EH (cell line): Measurements from ENCODE around the gene SGIP1.
A peak's percentile ranks its signal among the peaks of the same experiment; 100 is the strongest.

Experiments
- DNase-seq: peaks from one replicate; pipeline ENCODE4 v3.0.0-alpha.2; 2015; ENCODE audit warnings: low read depth

SGIP1 gene

GRCh38 chr1:66605419-66605997 is 71.6 kb downstream of the SGIP1 start:
- DNase-seq: no peak

GRCh38 chr1:66606362-66607065 is 72.6 kb downstream of the SGIP1 start:
- peak; percentile 49 for DNase-seq

- DNase-seq: no peak
Observed at GRCh38 chr1:66607458-66607857, 73.5 kb downstream of the SGIP1 start.

GRCh38 chr1:66613187-66613586 is 79.2 kb downstream of the SGIP1 start:
- peak; percentile 32 for DNase-seq

- DNase-seq: peak; percentile 55
Observed at GRCh38 chr1:66617362-66618184, 83.6 kb downstream of the SGIP1 start.

GRCh38 chr1:66618390-66618789 is 84.4 kb downstream of the SGIP1 start:
- no peak for DNase-seq

- peak; percentile 89 for DNase-seq
Observed at GRCh38 chr1:66623812-66624211, 89.9 kb downstream of the SGIP1 start.

- peak; percentile 79 for DNase-seq
Observed at GRCh38 chr1:66624412-66625060, 90.6 kb downstream of the SGIP1 start.

GRCh38 chr1:66626261-66626660 is 92.3 kb downstream of the SGIP1 start:
- DNase-seq: no peak

GRCh38 chr1:66628926-66629325 is 95.0 kb downstream of the SGIP1 start:
- no peak for DNase-seq

- no peak for DNase-seq
Observed at GRCh38 chr1:66633159-66633558, 99.2 kb downstream of the SGIP1 start.

GRCh38 chr1:66637146-66637545 is 103.2 kb downstream of the SGIP1 start:
- DNase-seq: no peak

GRCh38 chr1:66641891-66642473 is 108.0 kb downstream of the SGIP1 start:
- DNase-seq: peak; percentile 54

GRCh38 chr1:66642992-66643391 is 109.0 kb downstream of the SGIP1 start:
- DNase-seq: no peak

- DNase-seq: no peak
Observed at GRCh38 chr1:66644331-66644730, 110.4 kb downstream of the SGIP1 start.

GRCh38 chr1:66648901-66649595 is 115.1 kb downstream of the SGIP1 start:
- no peak for DNase-seq

GRCh38 chr1:66652556-66652955 is 118.6 kb downstream of the SGIP1 start:
- no peak for DNase-seq

GRCh38 chr1:66654643-66655042 is 120.7 kb downstream of the SGIP1 start:
- DNase-seq: no peak

- DNase-seq: peak; percentile 22
Observed at GRCh38 chr1:66671455-66671854, 137.5 kb downstream of the SGIP1 start.

GRCh38 chr1:66676613-66677298 is 142.8 kb downstream of the SGIP1 start:
- peak; percentile 97 for DNase-seq

GRCh38 chr1:66678146-66678545 is 144.2 kb downstream of the SGIP1 start:
- DNase-seq: peak; percentile 18
